Osteoblast (primary cell): ENCODE data around the gene SLC7A9. TPM values are rescaled to one million over a fixed set of nuclear protein-coding genes. Genes with fewer than 3 reads are reported as not detected.

Experiments
- DNase-seq: peaks from one replicate; pipeline ENCODE4 v3.0.0; 2011; ENCODE audit warnings: low spot score, mixed read lengths; ENCODE audit not compliant: insufficient read length; ENCODE audit errors: missing footprints
- H2AFZ ChIP-seq: 2 replicates; pipeline ENCODE4 v1.6.0; 2011; ENCODE audit warnings: mild to moderate bottlenecking, low read length
- H3K27ac ChIP-seq: 2 replicates; pipeline ENCODE4 v1.5.1; 2011; ENCODE audit warnings: mild to moderate bottlenecking, low read depth, low read length, moderate library complexity
- H3K27me3 ChIP-seq: 2 replicates; pipeline ENCODE4 v1.6.0; 2012; ENCODE audit warnings: mild to moderate bottlenecking, control low read depth, inconsistent platforms, low read length, moderate library complexity; ENCODE audit not compliant: insufficient read depth
- H3K36me3 ChIP-seq: 2 replicates; pipeline ENCODE4 v1.5.1; 2011; ENCODE audit warnings: mild to moderate bottlenecking, low read length, control low read depth, moderate library complexity; ENCODE audit not compliant: insufficient read depth
- H3K4me1 ChIP-seq: 2 replicates; pipeline ENCODE4 v1.5.1; 2011; ENCODE audit warnings: mild to moderate bottlenecking, low read length, control low read depth, moderate library complexity; ENCODE audit not compliant: insufficient read depth
- H3K4me2 ChIP-seq: 2 replicates; pipeline ENCODE4 v1.6.0; 2011; ENCODE audit warnings: mild to moderate bottlenecking, low read length; ENCODE audit not compliant: insufficient read depth
- H3K4me3 ChIP-seq: fragments of 200-600 bp; sonication (generic); 3 replicates; pipeline ENCODE4 v1.5.1; 2012; ENCODE audit warnings: mild to moderate bottlenecking, low read length, inconsistent platforms; ENCODE audit not compliant: insufficient read depth
- H3K79me2 ChIP-seq: 2 replicates; pipeline ENCODE4 v1.6.0; 2012; ENCODE audit warnings: mild to moderate bottlenecking, low read length, control low read depth, inconsistent platforms; ENCODE audit not compliant: insufficient read depth
- H3K9me3 ChIP-seq: 2 replicates; pipeline ENCODE4 v1.5.1; 2011; ENCODE audit warnings: low read depth, low read length, control low read depth
- H4K20me1 ChIP-seq: 2 replicates; pipeline ENCODE4 v1.6.0; 2012; ENCODE audit warnings: mild to moderate bottlenecking, low read length, control low read depth; ENCODE audit not compliant: insufficient read depth
- CTCF ChIP-seq: IDR thresholded peaks from 2 replicates; pipeline ENCODE4 v1.5.1; 2011; ENCODE audit warnings: mild to moderate bottlenecking, low read depth, low read length, moderate library complexity; ENCODE audit errors: extremely low read depth
- total RNA-seq: library from RNA; depleted of rRNA; stranded (reverse); fragments of >200 nt; gene quantifications from 2 replicates; pipeline ENCODE4 v1.2.3, GENCODE V29; 2012

Gene SLC7A9
- total RNA-seq, 1 donor: under 0.01 TPM

- Histone ChIP-seq H3K79me2 (no peaks in the 10 kb centered on the region), H3K36me3 (peaks cover 17% of the 10 kb centered on the region), H3K27me3 (no peaks in the 10 kb centered on the region), H3K4me2 (no peak overlapping the region), H2AFZ (no peak overlapping the region), H3K4me1 (peaks cover 3% of the 10 kb centered on the region), H4K20me1 (peaks cover 7% of the 10 kb centered on the region), H3K9me3 (peaks cover 3% of the 10 kb centered on the region), H3K4me3 (no peak overlapping the region), H3K27ac (no peak overlapping the region)
- TF ChIP-seq CTCF: no peak
- no peak for DNase-seq
These were observed 27.1 kb upstream of the SLC7A9 start for GRCh38 chr19:32896516-32897214.

- no peak overlapping the region for H3K27ac ChIP-seq
- H3K4me2 ChIP-seq: no peak overlapping the region
- no peak overlapping the region for H3K4me3 ChIP-seq
- peaks cover 3% of the 10 kb centered on the region for H3K9me3 ChIP-seq
- no peaks in the 10 kb centered on the region for H3K79me2 ChIP-seq
- H2AFZ ChIP-seq: no peak overlapping the region
- peaks cover 3% of the 10 kb centered on the region for H3K4me1 ChIP-seq
- DNase-seq: no peak
- no peaks in the 10 kb centered on the region for H3K27me3 ChIP-seq
- TF ChIP-seq CTCF: no peak
- H4K20me1 ChIP-seq: peaks cover 7% of the 10 kb centered on the region
- peaks cover 14% of the 10 kb centered on the region for H3K36me3 ChIP-seq
These were observed 25.8 kb upstream of the SLC7A9 start for GRCh38 chr19:32895384-32895783.

GRCh38 chr19:32891609-32892008, 22.0 kb upstream of the SLC7A9 start:
- Histone ChIP-seq H3K9me3 (peaks cover 3% of the 10 kb centered on the region), H4K20me1 (peaks cover 7% of the 10 kb centered on the region), H3K27me3 (no peaks in the 10 kb centered on the region), H3K4me1 (no peaks in the 10 kb centered on the region), H2AFZ (no peak overlapping the region), H3K4me3 (no peak overlapping the region), H3K27ac (no peak overlapping the region), H3K36me3 (peaks cover 17% of the 10 kb centered on the region), H3K4me2 (no peak overlapping the region), H3K79me2 (no peaks in the 10 kb centered on the region)
- DNase-seq: no peak
- no peak for TF ChIP-seq CTCF

- Histone ChIP-seq H3K4me3 (no peak overlapping the region), H4K20me1 (peaks cover 4% of the 10 kb centered on the region), H3K79me2 (no peaks in the 10 kb centered on the region), H3K4me2 (no peak overlapping the region), H3K27ac (no peak overlapping the region), H3K4me1 (no peaks in the 10 kb centered on the region), H3K27me3 (no peaks in the 10 kb centered on the region), H3K36me3 (peaks cover 17% of the 10 kb centered on the region), H2AFZ (no peak overlapping the region), H3K9me3 (peaks cover 3% of the 10 kb centered on the region)
- DNase-seq: no peak
- TF ChIP-seq CTCF: no peak
These were observed 21.3 kb upstream of the SLC7A9 start for GRCh38 chr19:32890841-32891240.
